WTC11 (cell line): ENCODE measurements around the gene PGM2. TPM values are rescaled to one million over a fixed set of nuclear protein-coding genes. Genes with fewer than 3 reads are reported as not detected.

Experiments used
- ATAC-seq: fragments of 200-7000 bp; cut with Tn5 transposase; 2 replicates; pipeline ENCODE4 v1.10.0; 2021; ENCODE audit warnings: mild to moderate bottlenecking, moderate library complexity
- CTCF ChIA-PET: fragments of 300-600 bp; sonication (Branson Sonifier 250); formaldehyde crosslinking; loops from one replicate; lab custom pipeline; 2021; ENCODE audit warnings: antibody characterized with exemption; lab: Charles Lee
- POLR2A ChIA-PET: fragments of 350-600 bp; sonication (Branson Sonifier 250); formaldehyde crosslinking; loops from one replicate; lab custom pipeline; 2021; ENCODE audit warnings: antibody characterized with exemption; lab: Charles Lee
- DNase-seq: peaks from one replicate; pipeline ENCODE4 v3.0.0; 2021; ENCODE audit warnings: low spot score
- H3K27ac Mint-ChIP-seq: 2 replicates; pipeline ENCODE4 v1.8.0; 2021; ENCODE audit warnings: mixed read lengths
- H3K27me3 Mint-ChIP-seq: 2 replicates; pipeline ENCODE4 v1.8.0; 2021; ENCODE audit warnings: low read depth, mild to moderate bottlenecking, moderate library complexity, mixed read lengths
- H3K36me3 Mint-ChIP-seq: 2 replicates; pipeline ENCODE4 v1.8.0; 2021; ENCODE audit warnings: mixed read lengths
- H3K4me1 Mint-ChIP-seq: 2 replicates; pipeline ENCODE4 v1.8.0; 2022; ENCODE audit warnings: mixed read lengths
- H3K4me3 Mint-ChIP-seq: 2 replicates; pipeline ENCODE4 v1.8.0; 2021; ENCODE audit warnings: mild to moderate bottlenecking, moderate library complexity, mixed read lengths
- H3K9me3 Mint-ChIP-seq: 2 replicates; pipeline ENCODE4 v1.8.0; 2021; ENCODE audit warnings: mixed read lengths
- CREB1 ChIP-seq: sonication (generic); formaldehyde crosslinking; IDR thresholded peaks from 2 replicates; pipeline ENCODE4 v1.8.0; 2023; ENCODE audit warnings: mild to moderate bottlenecking, missing genetic modification reagents
- NFATC4 ChIP-seq: fragments of 250-450 bp; sonication (Bioruptor Pico); IDR thresholded peaks from 2 replicates; pipeline ENCODE4 v1.9.0; 2021; ENCODE audit warnings: mild to moderate bottlenecking
- OVOL2 ChIP-seq: fragments of 250-450 bp; sonication (Bioruptor Pico); IDR thresholded peaks from 2 replicates; pipeline ENCODE4 v1.9.0; 2021; ENCODE audit warnings: mild to moderate bottlenecking, borderline replicate concordance
- PRDM15 ChIP-seq: sonication (generic); formaldehyde crosslinking; IDR thresholded peaks from 2 replicates; pipeline ENCODE4 v1.8.0; 2022; ENCODE audit warnings: missing genetic modification reagents
- SOX15 ChIP-seq: fragments of 250-450 bp; sonication (Bioruptor Pico); IDR thresholded peaks from 2 replicates; pipeline ENCODE4 v1.9.0; 2021; ENCODE audit warnings: mild to moderate bottlenecking
- USF1 ChIP-seq: sonication (generic); formaldehyde crosslinking; IDR thresholded peaks from 2 replicates; pipeline ENCODE4 v1.8.0; 2022; ENCODE audit warnings: mild to moderate bottlenecking, missing genetic modification reagents
- ZBTB21 ChIP-seq: sonication (generic); formaldehyde crosslinking; IDR thresholded peaks from 2 replicates; pipeline ENCODE4 v1.8.1; 2023; ENCODE audit warnings: mild to moderate bottlenecking, missing genetic modification reagents, borderline replicate concordance
- ZNF317 ChIP-seq: sonication (generic); formaldehyde crosslinking; IDR thresholded peaks from 2 replicates; pipeline ENCODE4 v1.8.1; 2023; ENCODE audit warnings: low read depth, mild to moderate bottlenecking, moderate library complexity, missing genetic modification reagents, borderline replicate concordance
- ZNF671 ChIP-seq: fragments of 250-450 bp; sonication (Bioruptor Pico); IDR thresholded peaks from 2 replicates; pipeline ENCODE4 v1.8.0; 2021; ENCODE audit warnings: mild to moderate bottlenecking
- total RNA-seq: library from RNA; stranded (reverse); gene quantifications from 3 replicates; pipeline ENCODE4 v1.2.3, GENCODE V29; 2021
- TF ChIP-seq, protein P1 (sequence below): sonication (generic); formaldehyde crosslinking; IDR thresholded peaks from 2 replicates; pipeline ENCODE4 v1.8.1; 2023; ENCODE audit warnings: mild to moderate bottlenecking, missing genetic modification reagents, borderline replicate concordance
- TF ChIP-seq, protein P2 (sequence below): sonication (generic); formaldehyde crosslinking; IDR thresholded peaks from 2 replicates; pipeline ENCODE4 v1.8.0; 2022; ENCODE audit warnings: mild to moderate bottlenecking, missing genetic modification reagents
- TF ChIP-seq, protein P3 (sequence below): sonication (generic); formaldehyde crosslinking; conservative IDR thresholded peaks from 2 replicates; pipeline ENCODE4 v1.8.1; 2022; ENCODE audit warnings: mild to moderate bottlenecking, missing genetic modification reagents
- TF ChIP-seq, protein P4 (sequence below): sonication (generic); formaldehyde crosslinking; IDR thresholded peaks from 2 replicates; pipeline ENCODE4 v1.8.1; 2023; ENCODE audit warnings: mild to moderate bottlenecking, missing genetic modification reagents, moderate library complexity
- TF ChIP-seq, protein P5 (sequence below): sonication (generic); formaldehyde crosslinking; IDR thresholded peaks from 2 replicates; pipeline ENCODE4 v1.8.1; 2022; ENCODE audit warnings: missing genetic modification reagents, borderline replicate concordance

Gene PGM2
- total RNA-seq, 1 experiment from 2014 or later = 31.4 TPM

GRCh38 chr4:37882665-37883296 lies 56.3 kb downstream of the PGM2 start:
- Mint-ChIP-seq H3K27ac (no peak overlapping the region), H3K27me3 (peaks cover 14% of the 10 kb centered on the region), H3K9me3 (no peaks in the 10 kb centered on the region), H3K4me3 (no peak overlapping the region), H3K36me3 (no peaks in the 10 kb centered on the region)
- DNase-seq = no peak
- TF ChIP-seq, protein P1, sequence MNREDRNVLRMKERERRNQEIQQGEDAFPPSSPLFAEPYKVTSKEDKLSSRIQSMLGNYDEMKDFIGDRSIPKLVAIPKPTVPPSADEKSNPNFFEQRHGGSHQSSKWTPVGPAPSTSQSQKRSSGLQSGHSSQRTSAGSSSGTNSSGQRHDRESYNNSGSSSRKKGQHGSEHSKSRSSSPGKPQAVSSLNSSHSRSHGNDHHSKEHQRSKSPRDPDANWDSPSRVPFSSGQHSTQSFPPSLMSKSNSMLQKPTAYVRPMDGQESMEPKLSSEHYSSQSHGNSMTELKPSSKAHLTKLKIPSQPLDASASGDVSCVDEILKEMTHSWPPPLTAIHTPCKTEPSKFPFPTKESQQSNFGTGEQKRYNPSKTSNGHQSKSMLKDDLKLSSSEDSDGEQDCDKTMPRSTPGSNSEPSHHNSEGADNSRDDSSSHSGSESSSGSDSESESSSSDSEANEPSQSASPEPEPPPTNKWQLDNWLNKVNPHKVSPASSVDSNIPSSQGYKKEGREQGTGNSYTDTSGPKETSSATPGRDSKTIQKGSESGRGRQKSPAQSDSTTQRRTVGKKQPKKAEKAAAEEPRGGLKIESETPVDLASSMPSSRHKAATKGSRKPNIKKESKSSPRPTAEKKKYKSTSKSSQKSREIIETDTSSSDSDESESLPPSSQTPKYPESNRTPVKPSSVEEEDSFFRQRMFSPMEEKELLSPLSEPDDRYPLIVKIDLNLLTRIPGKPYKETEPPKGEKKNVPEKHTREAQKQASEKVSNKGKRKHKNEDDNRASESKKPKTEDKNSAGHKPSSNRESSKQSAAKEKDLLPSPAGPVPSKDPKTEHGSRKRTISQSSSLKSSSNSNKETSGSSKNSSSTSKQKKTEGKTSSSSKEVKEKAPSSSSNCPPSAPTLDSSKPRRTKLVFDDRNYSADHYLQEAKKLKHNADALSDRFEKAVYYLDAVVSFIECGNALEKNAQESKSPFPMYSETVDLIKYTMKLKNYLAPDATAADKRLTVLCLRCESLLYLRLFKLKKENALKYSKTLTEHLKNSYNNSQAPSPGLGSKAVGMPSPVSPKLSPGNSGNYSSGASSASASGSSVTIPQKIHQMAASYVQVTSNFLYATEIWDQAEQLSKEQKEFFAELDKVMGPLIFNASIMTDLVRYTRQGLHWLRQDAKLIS (CRISPR knock-in tag) = no peak
- TF ChIP-seq OVOL2 (CRISPR knock-in tag) = no peak
- TF ChIP-seq, protein P2, sequence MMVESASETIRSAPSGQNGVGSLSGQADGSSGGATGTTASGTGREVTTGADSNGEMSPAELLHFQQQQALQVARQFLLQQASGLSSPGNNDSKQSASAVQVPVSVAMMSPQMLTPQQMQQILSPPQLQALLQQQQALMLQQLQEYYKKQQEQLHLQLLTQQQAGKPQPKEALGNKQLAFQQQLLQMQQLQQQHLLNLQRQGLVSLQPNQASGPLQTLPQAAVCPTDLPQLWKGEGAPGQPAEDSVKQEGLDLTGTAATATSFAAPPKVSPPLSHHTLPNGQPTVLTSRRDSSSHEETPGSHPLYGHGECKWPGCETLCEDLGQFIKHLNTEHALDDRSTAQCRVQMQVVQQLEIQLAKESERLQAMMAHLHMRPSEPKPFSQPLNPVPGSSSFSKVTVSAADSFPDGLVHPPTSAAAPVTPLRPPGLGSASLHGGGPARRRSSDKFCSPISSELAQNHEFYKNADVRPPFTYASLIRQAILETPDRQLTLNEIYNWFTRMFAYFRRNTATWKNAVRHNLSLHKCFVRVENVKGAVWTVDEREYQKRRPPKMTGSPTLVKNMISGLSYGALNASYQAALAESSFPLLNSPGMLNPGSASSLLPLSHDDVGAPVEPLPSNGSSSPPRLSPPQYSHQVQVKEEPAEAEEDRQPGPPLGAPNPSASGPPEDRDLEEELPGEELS (CRISPR knock-in tag) = no peak
- TF ChIP-seq ZNF671 (CRISPR knock-in tag) = no peak
- no peak for TF ChIP-seq USF1
- TF ChIP-seq, all 79 proteins: peak for 0
- peak; percentile 43; the same call in 1 of the 2 replicates for ATAC-seq
- POLR2A ChIA-PET = no interaction called here
- no peaks in the 10 kb centered on the region for H3K4me1 Mint-ChIP-seq
- CTCF ChIA-PET = interaction anchor here (1.3 kb wide), 1 partner anchor 152 kb away, joined by 3 read pairs; no protein-coding TSS in a partner anchor

GRCh38 chr4:37884855-37885487 lies 58.5 kb downstream of the PGM2 start:
- no peaks in the 10 kb centered on the region for H3K9me3 Mint-ChIP-seq
- no peak for ATAC-seq
- no peak for DNase-seq
- H3K27me3 Mint-ChIP-seq = peaks cover 35% of the 10 kb centered on the region
- POLR2A ChIA-PET = interaction anchor here (0.6 kb wide), 1 partner anchor 1375 kb away, joined by 4 read pairs; no protein-coding TSS in a partner anchor
- CTCF ChIA-PET = no interaction called here
- peaks cover 5% of the 10 kb centered on the region for H3K4me1 Mint-ChIP-seq
- no peaks in the 10 kb centered on the region for H3K36me3 Mint-ChIP-seq
- no peak overlapping the region for H3K4me3 Mint-ChIP-seq
- no peak overlapping the region for H3K27ac Mint-ChIP-seq
- no peak for TF ChIP-seq PRDM15 (CRISPR knock-in tag)
- TF ChIP-seq, protein P3, sequence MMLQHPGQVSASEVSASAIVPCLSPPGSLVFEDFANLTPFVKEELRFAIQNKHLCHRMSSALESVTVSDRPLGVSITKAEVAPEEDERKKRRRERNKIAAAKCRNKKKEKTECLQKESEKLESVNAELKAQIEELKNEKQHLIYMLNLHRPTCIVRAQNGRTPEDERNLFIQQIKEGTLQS (CRISPR knock-in tag) = no peak
- TF ChIP-seq, protein P4, sequence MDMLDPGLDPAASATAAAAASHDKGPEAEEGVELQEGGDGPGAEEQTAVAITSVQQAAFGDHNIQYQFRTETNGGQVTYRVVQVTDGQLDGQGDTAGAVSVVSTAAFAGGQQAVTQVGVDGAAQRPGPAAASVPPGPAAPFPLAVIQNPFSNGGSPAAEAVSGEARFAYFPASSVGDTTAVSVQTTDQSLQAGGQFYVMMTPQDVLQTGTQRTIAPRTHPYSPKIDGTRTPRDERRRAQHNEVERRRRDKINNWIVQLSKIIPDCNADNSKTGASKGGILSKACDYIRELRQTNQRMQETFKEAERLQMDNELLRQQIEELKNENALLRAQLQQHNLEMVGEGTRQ (CRISPR knock-in tag) = no peak
- no peak for TF ChIP-seq CREB1 (CRISPR knock-in tag)
- no peak for TF ChIP-seq ZNF317 (CRISPR knock-in tag)
- TF ChIP-seq NFATC4 (CRISPR knock-in tag) = no peak
- TF ChIP-seq, protein P5, sequence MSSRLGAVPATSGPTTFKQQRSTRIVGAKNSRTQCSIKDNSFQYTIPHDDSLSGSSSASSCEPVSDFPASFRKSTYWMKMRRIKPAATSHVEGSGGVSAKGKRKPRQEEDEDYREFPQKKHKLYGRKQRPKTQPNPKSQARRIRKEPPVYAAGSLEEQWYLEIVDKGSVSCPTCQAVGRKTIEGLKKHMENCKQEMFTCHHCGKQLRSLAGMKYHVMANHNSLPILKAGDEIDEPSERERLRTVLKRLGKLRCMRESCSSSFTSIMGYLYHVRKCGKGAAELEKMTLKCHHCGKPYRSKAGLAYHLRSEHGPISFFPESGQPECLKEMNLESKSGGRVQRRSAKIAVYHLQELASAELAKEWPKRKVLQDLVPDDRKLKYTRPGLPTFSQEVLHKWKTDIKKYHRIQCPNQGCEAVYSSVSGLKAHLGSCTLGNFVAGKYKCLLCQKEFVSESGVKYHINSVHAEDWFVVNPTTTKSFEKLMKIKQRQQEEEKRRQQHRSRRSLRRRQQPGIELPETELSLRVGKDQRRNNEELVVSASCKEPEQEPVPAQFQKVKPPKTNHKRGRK (CRISPR knock-in tag) = no peak
- no peak for TF ChIP-seq SOX15 (CRISPR knock-in tag)
- no peak for TF ChIP-seq ZBTB21 (CRISPR knock-in tag)
